Measurements from ENCODE around the gene PTPRN2.
"Not testable (repeated sequence)": the region's sequence is repeated elsewhere in the genome, so short reads cannot be mapped to it uniquely, and the experiment has no call there.

Gene PTPRN2

DNA sequence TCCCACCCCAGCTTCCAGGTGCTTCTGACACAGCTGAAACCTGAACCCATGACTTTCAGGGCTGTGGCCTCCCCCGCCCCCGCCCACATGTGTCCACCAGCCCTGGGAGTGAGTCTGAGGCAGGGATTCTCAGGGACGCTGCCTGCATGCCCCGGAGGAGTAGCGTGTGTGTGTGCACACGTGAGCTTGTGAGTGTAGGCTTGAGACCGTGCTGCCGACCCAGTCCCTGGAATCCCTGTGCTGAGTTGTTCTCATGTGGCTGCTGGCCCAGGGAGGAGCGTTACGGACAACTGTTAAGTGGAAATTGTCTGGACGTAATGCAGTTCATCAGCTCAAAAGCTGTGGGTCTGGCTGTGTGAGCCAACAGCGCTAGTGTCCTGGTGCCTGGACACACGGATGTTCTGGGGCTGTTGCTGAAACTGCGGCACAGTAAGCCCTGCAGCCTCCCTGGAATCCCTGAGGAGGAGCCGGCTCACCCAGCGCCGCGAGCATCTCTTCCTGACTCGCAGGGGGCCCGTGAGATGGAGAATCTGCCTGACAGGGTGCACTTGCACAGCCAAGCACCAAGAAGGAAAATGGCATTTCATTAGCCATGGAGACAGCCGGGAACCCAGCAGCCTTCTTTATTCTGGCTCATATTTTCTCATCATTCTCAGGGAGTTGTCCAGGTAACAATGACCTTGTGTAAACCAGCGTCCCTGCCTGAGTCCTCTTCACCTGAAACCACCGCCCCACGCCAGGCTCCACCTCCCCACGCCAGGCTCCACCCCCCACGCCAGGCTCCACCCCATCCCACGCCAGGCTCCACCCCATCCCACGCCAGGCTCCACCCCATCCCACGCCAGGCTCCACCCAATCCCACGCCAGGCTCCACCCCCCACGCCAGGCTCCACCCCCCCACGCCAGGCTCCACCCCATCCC lies 603.9 kb downstream of the PTPRN2 start:
- H3K4me1 ChIP-seq (ENCODE audit: control insufficient read depth in 2 of 2, insufficient read depth in 2 of 2, low read length in 2 of 2) = no peaks in the 10 kb centered on the region
- H3K9me3 ChIP-seq (ENCODE audit: control insufficient read depth in 2 of 2, low read length in 2 of 2) = no peaks in the 10 kb centered on the region
- H3K27ac ChIP-seq (ENCODE audit: low read depth in 2 of 2, low read length in 2 of 2) = no peak overlapping the region
- no peaks in the 10 kb centered on the region for H3K36me3 ChIP-seq (ENCODE audit: control insufficient read depth in 2 of 2, insufficient read depth in 2 of 2, low read length in 2 of 2)
- no peak overlapping the region for H3K4me3 ChIP-seq (ENCODE audit: low read length in 2 of 2)
- no peak overlapping the region for H3K9ac ChIP-seq (ENCODE audit: low read depth in 1 of 2, low read length in 2 of 2)
- H3K27me3 ChIP-seq (ENCODE audit: control insufficient read depth in 2 of 2, insufficient read depth in 2 of 2, low read length in 2 of 2) = no peaks in the 10 kb centered on the region

DNA sequence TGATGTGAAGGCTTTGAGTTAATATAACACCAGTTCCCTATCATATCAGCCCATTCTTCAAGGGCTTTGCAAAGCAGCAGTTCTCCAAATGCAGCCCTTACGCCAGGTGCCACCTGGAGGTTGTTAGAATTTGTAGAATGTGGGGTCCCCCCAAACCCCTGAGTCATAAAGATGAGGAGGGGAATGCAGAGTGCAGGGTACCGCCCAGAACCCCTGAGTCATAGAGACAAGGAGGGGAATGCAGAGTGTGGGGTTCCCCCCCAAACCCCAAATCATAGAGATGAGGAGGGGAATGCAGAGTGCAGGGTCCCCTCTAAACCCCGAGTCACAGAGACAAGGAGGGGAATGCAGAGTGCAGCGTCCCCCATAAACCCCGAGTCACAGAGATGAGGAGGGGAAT lies 605.8 kb downstream of the PTPRN2 start:
- no peak overlapping the region for H3K27ac ChIP-seq (ENCODE audit: low read depth in 2 of 2, low read length in 2 of 2)
- H3K36me3 ChIP-seq (ENCODE audit: control insufficient read depth in 2 of 2, insufficient read depth in 2 of 2, low read length in 2 of 2) = no peaks in the 10 kb centered on the region
- H3K9ac ChIP-seq (ENCODE audit: low read depth in 1 of 2, low read length in 2 of 2) = no peak overlapping the region
- no peaks in the 10 kb centered on the region for H3K27me3 ChIP-seq (ENCODE audit: control insufficient read depth in 2 of 2, insufficient read depth in 2 of 2, low read length in 2 of 2)
- H3K9me3 ChIP-seq (ENCODE audit: control insufficient read depth in 2 of 2, low read length in 2 of 2) = no peaks in the 10 kb centered on the region
- no peaks in the 10 kb centered on the region for H3K4me1 ChIP-seq (ENCODE audit: control insufficient read depth in 2 of 2, insufficient read depth in 2 of 2, low read length in 2 of 2)
- H3K4me3 ChIP-seq (ENCODE audit: low read length in 2 of 2) = no peak overlapping the region

GRCh38 chr7:157980774-157981173 lies 606.8 kb downstream of the PTPRN2 start:
- no peaks in the 10 kb centered on the region for H3K9me3 ChIP-seq (ENCODE audit: control insufficient read depth in 2 of 2, low read length in 2 of 2)
- H3K27ac ChIP-seq (ENCODE audit: low read depth in 2 of 2, low read length in 2 of 2) = no peak overlapping the region
- H3K27me3 ChIP-seq (ENCODE audit: control insufficient read depth in 2 of 2, insufficient read depth in 2 of 2, low read length in 2 of 2) = no peaks in the 10 kb centered on the region
- H3K4me1 ChIP-seq (ENCODE audit: control insufficient read depth in 2 of 2, insufficient read depth in 2 of 2, low read length in 2 of 2) = no peaks in the 10 kb centered on the region
- H3K36me3 ChIP-seq (ENCODE audit: control insufficient read depth in 2 of 2, insufficient read depth in 2 of 2, low read length in 2 of 2) = no peaks in the 10 kb centered on the region
- no peak overlapping the region for H3K4me3 ChIP-seq (ENCODE audit: low read length in 2 of 2)
- H3K9ac ChIP-seq (ENCODE audit: low read depth in 1 of 2, low read length in 2 of 2) = no peak overlapping the region

DNA sequence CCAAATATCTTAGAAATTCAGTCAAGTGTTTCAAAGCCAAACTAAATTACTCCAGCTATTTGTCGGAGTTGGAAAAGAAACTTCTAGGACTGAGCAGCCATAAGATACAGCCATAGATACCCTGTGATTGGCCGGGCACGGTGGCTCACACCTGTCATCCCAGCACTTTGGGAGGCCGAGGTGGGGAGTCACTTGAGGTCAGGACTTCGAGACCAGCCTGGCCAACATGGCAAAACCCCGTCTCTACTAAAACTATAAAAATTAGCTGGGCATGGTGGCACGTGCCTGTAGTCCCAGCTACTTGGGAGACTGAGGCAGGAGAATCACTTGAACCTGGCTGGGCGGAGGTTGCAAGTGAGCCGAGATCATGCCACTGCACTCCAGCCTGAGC lies 607.3 kb downstream of the PTPRN2 start:
- H3K4me1 ChIP-seq (ENCODE audit: control insufficient read depth in 2 of 2, insufficient read depth in 2 of 2, low read length in 2 of 2); H3K9ac ChIP-seq (ENCODE audit: low read depth in 1 of 2, low read length in 2 of 2); H3K36me3 ChIP-seq (ENCODE audit: control insufficient read depth in 2 of 2, insufficient read depth in 2 of 2, low read length in 2 of 2): not testable (repeated sequence)

GRCh38 chr7:157979636-157980340 lies 607.8 kb downstream of the PTPRN2 start:
- Histone ChIP-seq H3K4me3 (ENCODE audit: low read length in 2 of 2) (no peak overlapping the region), H3K4me1 (ENCODE audit: control insufficient read depth in 2 of 2, insufficient read depth in 2 of 2, low read length in 2 of 2) (no peaks in the 10 kb centered on the region), H3K27ac (ENCODE audit: low read depth in 2 of 2, low read length in 2 of 2) (no peak overlapping the region), H3K36me3 (ENCODE audit: control insufficient read depth in 2 of 2, insufficient read depth in 2 of 2, low read length in 2 of 2) (no peaks in the 10 kb centered on the region), H3K9me3 (ENCODE audit: control insufficient read depth in 2 of 2, low read length in 2 of 2) (peaks cover 0 to 1% of the 10 kb centered on the region in 2 donors), H3K9ac (ENCODE audit: low read depth in 1 of 2, low read length in 2 of 2) (no peak overlapping the region), H3K27me3 (ENCODE audit: control insufficient read depth in 2 of 2, insufficient read depth in 2 of 2, low read length in 2 of 2) (no peaks in the 10 kb centered on the region)

More for the DNA sequence above, 607.3 kb downstream of the PTPRN2 start:
- not testable (repeated sequence) for H3K4me3 ChIP-seq (ENCODE audit: low read length in 2 of 2); H3K27ac ChIP-seq (ENCODE audit: low read depth in 2 of 2, low read length in 2 of 2); H3K27me3 ChIP-seq (ENCODE audit: control insufficient read depth in 2 of 2, insufficient read depth in 2 of 2, low read length in 2 of 2); H3K9me3 ChIP-seq (ENCODE audit: control insufficient read depth in 2 of 2, low read length in 2 of 2)

DNA sequence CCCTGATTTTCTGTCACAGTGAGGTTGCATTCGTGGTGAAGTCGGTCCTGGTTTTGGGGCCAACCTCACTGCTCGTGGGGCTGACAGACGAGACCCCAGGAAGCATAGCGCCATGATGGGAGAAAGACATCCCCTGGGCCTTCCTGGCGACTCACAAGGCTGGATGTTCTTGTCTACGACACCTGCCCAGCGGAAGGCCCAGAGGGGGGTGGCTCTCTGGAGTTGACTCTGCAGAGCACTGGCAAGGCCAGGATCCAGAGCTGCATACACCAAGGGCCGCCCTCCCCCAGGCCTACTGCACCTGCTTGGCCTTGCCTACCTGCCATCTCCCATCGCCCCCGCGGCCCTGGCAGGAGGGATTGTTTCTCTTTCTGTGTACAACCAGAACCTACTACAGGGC lies 608.9 kb downstream of the PTPRN2 start:
- Histone ChIP-seq H3K36me3 (ENCODE audit: control insufficient read depth in 2 of 2, insufficient read depth in 2 of 2, low read length in 2 of 2) (no peaks in the 10 kb centered on the region), H3K9me3 (ENCODE audit: control insufficient read depth in 2 of 2, low read length in 2 of 2) (peaks cover 0 to 5% of the 10 kb centered on the region in 2 donors), H3K4me1 (ENCODE audit: control insufficient read depth in 2 of 2, insufficient read depth in 2 of 2, low read length in 2 of 2) (no peaks in the 10 kb centered on the region), H3K4me3 (ENCODE audit: low read length in 2 of 2) (no peak overlapping the region), H3K27ac (ENCODE audit: low read depth in 2 of 2, low read length in 2 of 2) (no peak overlapping the region), H3K27me3 (ENCODE audit: control insufficient read depth in 2 of 2, insufficient read depth in 2 of 2, low read length in 2 of 2) (no peaks in the 10 kb centered on the region), H3K9ac (ENCODE audit: low read depth in 1 of 2, low read length in 2 of 2) (no peak overlapping the region)

DNA sequence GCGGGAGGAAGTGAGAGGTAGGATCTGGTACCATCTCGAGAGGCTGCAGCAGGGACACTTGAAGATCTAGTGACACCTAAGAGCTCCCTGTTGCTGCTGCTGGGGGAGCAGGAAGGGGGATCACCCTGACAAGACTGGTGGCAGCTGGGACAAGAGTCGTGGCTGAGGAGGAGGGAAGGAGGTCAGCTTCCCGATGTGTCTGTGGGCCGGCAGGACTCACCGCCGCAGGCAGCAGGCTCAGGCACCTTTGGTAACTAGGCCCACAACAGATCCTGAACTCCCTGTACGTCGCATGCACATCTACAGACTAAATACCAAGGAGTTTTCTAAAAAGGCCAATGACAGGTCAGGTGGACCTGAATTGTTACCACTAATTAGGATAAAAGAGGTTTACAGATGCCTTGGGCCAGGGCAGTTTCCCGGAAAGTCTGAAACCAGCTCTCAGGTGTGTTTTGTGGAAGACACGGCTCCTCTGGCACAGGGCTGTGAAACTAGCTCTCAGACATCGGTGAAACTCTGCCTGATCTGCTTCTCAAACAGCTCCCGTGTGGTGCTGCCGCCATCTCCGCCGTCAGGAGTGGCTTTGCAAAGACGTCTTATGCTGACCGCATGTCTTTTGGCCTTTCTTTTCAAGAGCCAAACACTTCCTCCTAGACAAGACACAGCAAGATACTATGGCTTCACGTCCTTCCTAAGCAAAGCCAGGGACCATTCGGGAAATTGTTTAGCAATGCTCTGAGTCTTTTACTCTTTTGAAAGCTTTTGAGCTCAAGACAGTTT lies 609.7 kb downstream of the PTPRN2 start:
- H3K9me3 ChIP-seq (ENCODE audit: control insufficient read depth in 2 of 2, low read length in 2 of 2) = peaks cover 0 to 6% of the 10 kb centered on the region in 2 donors
- no peak overlapping the region for H3K4me3 ChIP-seq (ENCODE audit: low read length in 2 of 2)
- no peaks in the 10 kb centered on the region for H3K36me3 ChIP-seq (ENCODE audit: control insufficient read depth in 2 of 2, insufficient read depth in 2 of 2, low read length in 2 of 2)
- H3K9ac ChIP-seq (ENCODE audit: low read depth in 1 of 2, low read length in 2 of 2) = no peak overlapping the region
- H3K4me1 ChIP-seq (ENCODE audit: control insufficient read depth in 2 of 2, insufficient read depth in 2 of 2, low read length in 2 of 2) = no peaks in the 10 kb centered on the region
- H3K27me3 ChIP-seq (ENCODE audit: control insufficient read depth in 2 of 2, insufficient read depth in 2 of 2, low read length in 2 of 2) = no peaks in the 10 kb centered on the region
- no peak overlapping the region for H3K27ac ChIP-seq (ENCODE audit: low read depth in 2 of 2, low read length in 2 of 2)

GRCh38 chr7:157977306-157977705 lies 610.3 kb downstream of the PTPRN2 start:
- Histone ChIP-seq H3K27ac (ENCODE audit: low read depth in 2 of 2, low read length in 2 of 2) (no peak overlapping the region), H3K9me3 (ENCODE audit: control insufficient read depth in 2 of 2, low read length in 2 of 2) (peaks cover 0 to 6% of the 10 kb centered on the region in 2 donors)

GRCh38 chr7:157976406-157976805 lies 611.2 kb downstream of the PTPRN2 start:
- Histone ChIP-seq H3K4me1 (ENCODE audit: control insufficient read depth in 2 of 2, insufficient read depth in 2 of 2, low read length in 2 of 2) (no peaks in the 10 kb centered on the region), H3K36me3 (ENCODE audit: control insufficient read depth in 2 of 2, insufficient read depth in 2 of 2, low read length in 2 of 2) (no peaks in the 10 kb centered on the region), H3K9me3 (ENCODE audit: control insufficient read depth in 2 of 2, low read length in 2 of 2) (peaks cover 0 to 6% of the 10 kb centered on the region in 2 donors), H3K27ac (ENCODE audit: low read depth in 2 of 2, low read length in 2 of 2) (no peak overlapping the region), H3K27me3 (ENCODE audit: control insufficient read depth in 2 of 2, insufficient read depth in 2 of 2, low read length in 2 of 2) (no peaks in the 10 kb centered on the region), H3K4me3 (ENCODE audit: low read length in 2 of 2) (no peak overlapping the region), H3K9ac (ENCODE audit: low read depth in 1 of 2, low read length in 2 of 2) (no peak overlapping the region)

More at GRCh38 chr7:157977306-157977705, 610.3 kb downstream of the PTPRN2 start:
- Histone ChIP-seq H3K36me3 (ENCODE audit: control insufficient read depth in 2 of 2, insufficient read depth in 2 of 2, low read length in 2 of 2) (no peaks in the 10 kb centered on the region), H3K4me1 (ENCODE audit: control insufficient read depth in 2 of 2, insufficient read depth in 2 of 2, low read length in 2 of 2) (no peaks in the 10 kb centered on the region), H3K4me3 (ENCODE audit: low read length in 2 of 2) (no peak overlapping the region), H3K27me3 (ENCODE audit: control insufficient read depth in 2 of 2, insufficient read depth in 2 of 2, low read length in 2 of 2) (no peaks in the 10 kb centered on the region), H3K9ac (ENCODE audit: low read depth in 1 of 2, low read length in 2 of 2) (no peak overlapping the region)
